HG03439 (cell line): ENCODE measurements around the gene TMEM170B.

Source experiments
- ATAC-seq: cut with Tn5 transposase; IDR thresholded peaks from one replicate; pipeline ENCODE4 v1.9.1; 2021; ENCODE audit warnings: mild to moderate bottlenecking, moderate library complexity; ENCODE audit not compliant: unreplicated experiment

The TMEM170B gene

GRCh38 chr6:11613858-11614257 lies 76.3 kb downstream of the TMEM170B start:
- no peak for ATAC-seq

DNA sequence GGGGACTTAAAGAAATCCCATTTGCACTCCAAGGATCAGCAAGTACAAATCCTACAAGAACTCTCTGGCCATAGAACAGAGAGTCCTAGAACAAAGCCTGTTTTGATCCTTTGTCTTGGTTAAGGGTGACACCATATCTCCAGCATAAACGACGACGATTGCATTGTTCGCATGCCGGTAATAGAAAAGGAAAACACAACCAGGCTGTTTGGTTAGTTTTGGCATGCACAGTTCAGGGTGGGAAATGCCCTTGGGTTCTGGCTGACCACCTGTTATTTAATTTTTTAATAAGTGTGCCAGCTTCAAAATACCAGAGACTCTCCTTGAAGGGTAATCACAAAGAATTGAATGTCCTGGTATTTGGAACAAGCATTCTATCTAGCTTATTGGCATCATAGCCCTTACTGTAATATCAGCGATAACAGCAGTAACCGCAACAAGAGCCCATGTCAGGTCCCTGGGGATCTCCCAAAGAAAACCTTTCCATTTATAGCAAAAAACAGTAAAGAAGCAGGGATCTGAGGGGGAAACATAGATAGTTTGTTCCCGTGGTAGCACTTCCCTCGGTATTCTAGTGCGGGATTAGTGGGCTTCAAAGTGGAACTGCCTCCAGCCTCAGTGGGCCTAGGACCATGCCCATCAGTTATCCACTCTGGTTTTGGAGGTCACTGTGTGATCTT lies 77.1 kb downstream of the TMEM170B start:
- no peak for ATAC-seq

DNA sequence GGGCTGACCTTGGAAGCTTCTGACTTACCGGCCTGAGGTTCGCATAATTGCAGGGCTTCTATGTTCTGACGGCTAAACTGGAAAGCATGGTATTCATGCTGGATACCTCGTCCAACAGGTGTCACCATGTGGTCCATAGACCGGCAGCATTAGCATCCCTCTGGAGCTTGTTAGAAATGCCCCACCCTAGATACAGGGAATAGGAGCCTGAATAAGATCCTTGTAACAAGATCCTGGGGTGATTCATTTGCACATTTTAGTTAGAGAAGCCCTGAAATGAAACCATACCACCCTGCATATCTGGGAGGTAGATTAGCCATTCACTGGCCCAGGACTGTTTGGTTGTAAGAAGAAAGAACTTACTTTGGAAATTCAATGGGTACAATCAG lies 77.7 kb downstream of the TMEM170B start:
- no peak for ATAC-seq

DNA sequence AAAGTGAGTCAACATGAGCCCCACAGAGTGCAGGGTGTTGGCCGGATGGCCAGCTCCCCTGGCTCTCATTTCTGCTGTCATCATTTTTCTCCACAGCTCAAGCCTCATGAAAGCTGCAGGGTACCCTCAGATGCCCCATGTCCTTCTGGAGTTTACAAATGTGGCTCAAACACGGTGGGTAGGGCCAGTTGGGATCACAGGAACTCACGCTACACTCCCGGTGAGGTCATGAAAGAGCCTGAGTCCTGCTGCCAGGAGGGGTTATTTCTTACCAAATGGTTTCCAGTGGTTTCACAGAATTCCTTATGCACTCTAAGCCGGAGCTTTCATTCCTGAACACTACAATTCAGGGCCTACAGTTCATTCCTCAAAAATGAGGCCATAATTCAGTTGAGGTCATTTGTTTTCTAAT lies 78.7 kb downstream of the TMEM170B start:
- ATAC-seq, result no peak

DNA sequence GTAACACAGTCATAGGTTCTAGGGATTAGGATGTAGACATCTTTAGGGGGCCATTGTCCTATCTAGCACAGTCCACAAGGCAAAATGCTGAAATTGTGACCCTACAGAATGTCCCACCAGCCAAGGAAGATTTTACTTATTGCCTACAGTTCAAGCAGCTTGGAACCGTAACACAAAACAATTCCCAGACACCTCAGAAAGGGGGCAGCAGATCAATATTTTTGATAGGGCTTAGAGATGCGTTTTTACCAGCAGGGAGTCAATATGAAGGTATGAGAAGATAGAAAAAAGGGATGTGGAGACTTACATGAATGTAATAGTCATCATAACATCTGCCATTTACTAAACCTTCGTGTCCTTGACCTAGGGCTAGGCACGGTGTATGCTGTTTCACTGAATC lies 81.0 kb downstream of the TMEM170B start:
- ATAC-seq, result no peak

DNA sequence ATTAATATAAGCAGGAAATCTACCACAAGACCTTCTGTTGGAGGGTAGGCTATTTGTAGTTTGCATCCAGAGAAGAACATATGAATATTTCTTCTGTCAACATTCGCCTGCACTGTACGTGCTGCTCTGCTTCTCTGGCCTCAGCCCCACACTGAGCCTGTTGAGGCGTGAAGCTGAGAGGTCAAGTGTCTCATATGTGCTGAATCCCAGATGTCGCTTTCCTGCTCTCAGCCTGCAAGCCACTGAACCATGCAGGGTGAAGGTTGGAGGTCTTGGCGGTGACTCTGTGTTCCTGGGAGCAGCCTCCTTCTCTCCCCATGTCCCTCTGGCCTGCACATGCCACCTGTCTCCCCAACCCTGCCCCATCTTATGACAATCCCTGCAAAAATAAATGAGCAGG lies 83.6 kb downstream of the TMEM170B start:
- no peak for ATAC-seq

GRCh38 chr6:11622156-11622555 lies 84.6 kb downstream of the TMEM170B start:
- ATAC-seq, result no peak

DNA sequence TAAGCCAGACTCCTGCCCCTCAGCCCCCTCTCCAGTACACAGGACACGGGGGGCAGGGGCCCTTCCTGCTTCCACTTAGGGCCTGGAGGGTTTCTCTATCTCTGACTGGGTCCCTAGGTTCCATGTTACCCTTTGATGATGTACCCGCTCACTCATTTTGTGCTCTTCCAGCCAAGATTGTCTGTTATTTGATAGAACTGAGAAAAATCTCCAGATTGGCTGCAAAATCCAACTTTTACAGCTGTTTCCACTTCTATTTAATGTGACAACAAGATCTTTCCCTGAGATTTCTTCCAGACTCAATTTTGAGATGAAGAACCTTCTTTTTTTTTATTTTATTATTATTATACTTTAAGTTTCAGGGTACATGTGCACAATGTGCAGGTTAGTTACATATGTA lies 85.7 kb downstream of the TMEM170B start:
- ATAC-seq, result no peak

DNA sequence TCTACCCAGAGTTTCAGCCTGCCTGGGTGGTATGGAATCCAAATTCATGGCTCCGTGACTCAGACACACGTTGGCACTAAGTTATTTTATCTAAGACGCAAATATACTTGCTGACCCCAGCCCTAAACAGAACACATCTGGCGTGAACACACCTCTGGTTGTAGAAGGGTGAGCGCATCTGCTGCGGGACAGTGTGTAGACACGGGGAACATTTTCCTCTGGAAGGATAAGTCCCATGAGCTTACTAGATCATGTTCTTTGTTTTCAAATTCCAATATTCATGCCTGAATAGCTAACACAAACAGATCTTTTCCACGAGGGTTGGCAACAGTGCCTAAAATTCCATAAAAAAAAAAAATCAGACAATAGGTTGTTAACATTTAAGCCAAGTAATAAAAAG lies 87.8 kb downstream of the TMEM170B start:
- no peak for ATAC-seq

DNA sequence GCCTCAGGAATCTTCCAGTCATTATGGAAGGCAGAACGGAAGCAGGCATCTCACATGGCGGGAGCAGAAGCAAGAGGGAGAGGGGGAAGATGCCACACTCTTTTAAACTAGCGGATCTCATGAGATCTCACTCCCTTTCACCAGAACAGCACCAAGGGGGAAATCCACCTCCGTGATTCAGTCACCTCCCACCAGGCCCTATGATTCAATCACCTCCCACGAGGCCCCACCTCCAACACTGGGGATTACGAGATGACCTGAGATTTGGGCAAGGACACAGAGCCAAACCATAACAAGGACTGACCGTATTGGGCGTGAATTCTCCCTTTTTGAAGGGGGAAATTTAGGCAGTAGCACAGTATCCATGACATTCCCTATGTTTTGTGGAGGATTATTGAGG lies 88.8 kb downstream of the TMEM170B start:
- ATAC-seq, result no peak

- ATAC-seq, result no peak
These were observed 91.0 kb downstream of the TMEM170B start for GRCh38 chr6:11628562-11628961.

DNA sequence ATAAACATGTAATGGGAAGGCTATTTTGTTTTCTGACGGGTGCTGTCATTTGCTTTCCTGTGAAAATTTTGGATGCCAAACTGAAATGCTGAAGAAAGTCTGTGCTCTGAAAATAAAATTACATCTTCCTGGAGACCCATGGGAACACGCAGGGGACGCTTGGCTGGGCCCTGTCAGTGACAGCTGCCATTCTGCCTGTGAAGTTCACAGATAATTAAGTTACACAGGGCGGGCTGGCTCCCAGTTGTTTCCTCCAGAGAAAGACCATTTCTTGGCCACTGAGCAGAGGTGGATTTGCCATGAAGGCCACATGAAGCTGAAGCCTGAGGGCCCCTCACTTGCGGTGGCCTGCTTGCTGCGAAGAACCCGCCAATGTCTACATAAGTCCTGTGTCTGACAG lies 93.5 kb downstream of the TMEM170B start:
- no peak for ATAC-seq

DNA sequence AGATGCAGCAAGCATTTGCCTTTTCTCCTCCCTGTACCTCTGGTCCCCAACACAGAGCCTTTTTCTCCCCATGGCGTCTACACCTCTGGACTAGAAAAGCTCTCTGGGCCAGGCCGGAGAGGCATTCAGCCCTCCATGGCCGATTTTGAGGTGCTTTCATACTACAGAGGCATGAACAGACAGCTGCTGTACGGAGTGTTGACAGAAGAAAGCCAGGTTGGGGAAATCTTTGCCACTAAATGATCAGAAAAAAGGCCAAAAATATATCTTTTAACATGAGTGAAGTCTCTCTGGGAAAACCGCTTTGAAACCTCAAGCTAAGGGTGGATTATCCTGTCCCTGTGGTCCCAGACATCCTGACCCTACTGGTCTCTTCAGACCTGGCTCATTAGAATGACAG lies 94.0 kb downstream of the TMEM170B start:
- ATAC-seq, result no peak

GRCh38 chr6:11632231-11632630 lies 94.7 kb downstream of the TMEM170B start:
- ATAC-seq, result no peak

- no peak for ATAC-seq
These were observed 95.4 kb downstream of the TMEM170B start for GRCh38 chr6:11632795-11633511.
